Sciatic nerve (tissue), 2 donors: ENCODE data around the gene ARMH3. TPM values are rescaled to one million over a fixed set of nuclear protein-coding genes. Genes with fewer than 3 reads are reported as not detected.

ENCODE experiments used
- ATAC-seq: fragments of 200-7000 bp; cut with Tn5 transposase; one replicate; pipeline ENCODE4 v1.9.1; 2020; ENCODE audit warnings: mild to moderate bottlenecking, moderate library complexity
- DNase-seq: peaks from one replicate; pipeline ENCODE4 v3.0.0-alpha.2; 2020; ENCODE audit warnings: low spot score
- intact Hi-C: fragments of 100-400 bp; cut with DNase I; formaldehyde crosslinking; loops from one replicate; pipeline ENCODE4 v1.14.2; 2022
- total RNA-seq: library from RNA; stranded (reverse); fragmentation: NEBNext Ultra II Directional; extraction: Animal tissue kit (Norgen Biotek cat#: 25700); gene quantifications from one replicate; pipeline ENCODE4 v1.2.1, GENCODE V29; 2021
- donor health status: DM: no; HTN: no; CAD: no.
- donor health status: DM: no; HTN: no; CAD: no.

Gene ARMH3
- total RNA-seq, 1 donor from 2014 or later, result 30.9 TPM

DNA sequence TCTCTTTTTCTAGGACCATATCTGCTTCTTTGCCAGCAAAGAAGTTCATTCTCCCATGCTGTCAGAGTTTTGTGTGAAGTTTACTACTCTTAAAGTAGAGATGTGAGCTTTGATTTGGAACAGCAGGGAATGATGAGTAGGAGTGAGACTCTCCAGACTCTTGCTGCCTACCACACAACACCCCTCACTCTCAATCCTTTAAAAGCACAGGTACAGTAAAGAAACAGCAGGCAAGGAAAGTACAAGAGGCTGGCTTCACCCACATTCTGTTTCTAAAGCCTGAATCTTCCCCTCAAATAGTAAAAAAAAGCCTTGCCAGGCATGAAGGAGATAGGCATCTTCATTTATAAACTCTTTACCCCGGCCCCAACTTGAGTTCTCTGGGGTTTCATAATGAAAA, 97.3 kb downstream of the ARMH3 start:
- no peak for DNase-seq
- no peak for ATAC-seq
- intact Hi-C loops, result no loop called here

DNA sequence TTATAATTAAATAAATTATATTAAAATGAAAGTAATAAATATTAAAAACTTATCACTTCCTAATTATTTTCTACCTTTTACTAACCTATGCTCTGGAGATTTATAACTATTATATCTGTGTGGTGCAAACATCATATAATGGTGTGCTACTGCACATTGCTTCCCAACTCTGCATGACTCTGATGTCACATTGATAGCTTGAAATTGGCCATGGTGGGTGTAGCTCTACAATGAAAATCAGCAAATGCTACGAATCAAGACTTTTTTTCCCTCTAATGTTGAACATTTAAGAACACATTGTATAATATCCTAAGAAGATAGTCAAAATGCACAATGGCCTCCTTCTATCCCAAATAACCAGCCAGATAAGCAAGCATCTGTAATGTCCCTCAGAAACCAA, 99.1 kb downstream of the ARMH3 start:
- intact Hi-C loops, result no loop called here
- ATAC-seq, result no peak

DNA sequence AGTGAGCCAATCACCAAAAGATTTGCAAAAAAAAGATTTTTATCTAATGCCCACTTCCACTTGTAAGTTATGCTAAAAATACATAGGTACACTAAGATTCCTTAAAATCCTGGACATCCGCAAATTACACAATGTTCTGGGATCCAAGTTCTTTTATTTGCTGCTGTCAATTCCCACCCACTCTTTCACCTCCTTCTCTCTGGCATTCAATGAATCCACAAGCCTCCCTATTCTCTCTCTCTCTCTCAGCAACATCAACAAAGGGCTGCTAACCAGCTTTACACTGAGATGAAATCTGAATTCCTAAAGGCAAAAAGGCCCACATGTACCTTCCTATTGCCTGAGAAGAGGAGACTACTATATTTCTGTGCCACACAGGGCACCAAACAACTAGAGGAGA, 99.9 kb downstream of the ARMH3 start:
- intact Hi-C loops, result no loop called here
- no peak for DNase-seq
- ATAC-seq, result no peak

More for the DNA sequence above, 99.1 kb downstream of the ARMH3 start:
- no peak for DNase-seq

DNA sequence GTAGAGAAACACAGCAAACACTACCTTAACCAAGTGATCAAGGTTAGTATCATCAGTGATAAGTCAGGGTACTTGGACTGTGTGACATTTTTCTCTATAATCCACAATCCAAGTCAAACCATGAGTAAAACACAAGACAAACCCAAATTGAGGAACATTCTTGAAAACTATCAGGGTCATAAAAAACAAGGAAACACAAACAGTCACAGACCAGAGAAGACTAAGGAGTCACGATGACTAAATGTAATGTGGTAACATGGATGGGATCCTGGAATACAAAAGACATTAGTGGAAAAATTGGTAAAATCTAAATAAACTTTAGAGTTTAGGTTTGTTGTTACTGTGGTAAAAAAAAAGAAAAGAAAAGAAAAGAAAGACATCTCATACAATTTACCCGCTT, 103.8 kb downstream of the ARMH3 start:
- no peak for DNase-seq
- no peak for ATAC-seq
- intact Hi-C loops, result no loop called here

DNA sequence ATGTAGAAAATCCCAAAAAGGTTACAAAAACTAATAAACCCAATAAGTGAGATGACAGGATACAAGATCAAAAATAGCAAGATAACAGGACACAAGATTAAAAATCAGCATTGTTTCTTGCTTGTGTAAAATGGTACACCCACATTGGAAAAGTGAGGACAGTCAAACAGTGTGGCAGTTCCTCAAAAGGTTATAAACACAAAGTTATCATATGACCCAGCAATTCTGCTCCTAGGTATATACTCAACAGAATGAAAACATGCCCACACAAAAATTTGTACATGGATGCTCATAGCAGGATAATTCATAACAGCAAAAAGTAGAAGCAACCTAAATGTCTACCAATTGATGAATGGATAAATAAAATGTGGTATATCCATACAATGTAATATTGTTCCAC, 105.8 kb downstream of the ARMH3 start:
- DNase-seq, result no peak
- intact Hi-C loops, result no loop called here
- no peak for ATAC-seq

DNA sequence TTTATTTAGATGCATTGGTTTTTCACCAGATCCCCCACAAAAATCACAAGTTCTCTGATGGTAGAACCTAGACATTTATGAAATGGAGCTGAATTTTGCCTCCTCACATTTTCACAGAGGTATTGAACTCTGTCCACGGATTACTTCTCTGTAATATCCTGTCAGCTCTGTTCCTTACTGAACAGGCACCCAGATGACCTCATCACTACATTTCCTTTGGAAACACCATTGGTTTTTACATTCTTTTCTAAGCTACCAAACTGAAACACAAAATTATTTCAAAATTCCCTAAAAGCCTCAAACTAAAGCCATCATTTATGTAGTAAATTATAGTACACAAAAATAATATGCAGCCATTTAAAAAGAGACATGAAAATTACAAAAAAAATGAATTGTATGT, 114.1 kb downstream of the ARMH3 start:
- intact Hi-C loops, result no loop called here
- no peak for ATAC-seq
- no peak for DNase-seq

DNA sequence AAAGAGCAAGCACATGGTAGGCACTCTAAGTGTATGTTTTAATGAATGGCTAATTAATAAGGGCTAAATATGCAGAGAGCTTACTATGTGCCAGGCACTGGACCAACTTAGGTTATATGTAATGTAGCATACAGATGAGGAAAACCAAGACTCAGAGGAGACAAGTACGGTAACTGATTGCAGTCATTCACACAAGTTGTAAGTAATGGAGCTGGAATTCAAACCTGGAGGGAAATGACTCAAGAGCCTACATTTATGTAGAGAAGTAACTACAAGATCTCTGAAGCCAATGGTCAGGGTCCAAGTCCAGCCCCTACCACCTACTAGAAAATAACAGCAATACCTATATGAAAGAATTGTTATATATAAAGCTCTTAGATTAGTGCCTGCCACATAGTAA, 115.1 kb downstream of the ARMH3 start:
- intact Hi-C loops, result no loop called here
- ATAC-seq, result no peak

DNA sequence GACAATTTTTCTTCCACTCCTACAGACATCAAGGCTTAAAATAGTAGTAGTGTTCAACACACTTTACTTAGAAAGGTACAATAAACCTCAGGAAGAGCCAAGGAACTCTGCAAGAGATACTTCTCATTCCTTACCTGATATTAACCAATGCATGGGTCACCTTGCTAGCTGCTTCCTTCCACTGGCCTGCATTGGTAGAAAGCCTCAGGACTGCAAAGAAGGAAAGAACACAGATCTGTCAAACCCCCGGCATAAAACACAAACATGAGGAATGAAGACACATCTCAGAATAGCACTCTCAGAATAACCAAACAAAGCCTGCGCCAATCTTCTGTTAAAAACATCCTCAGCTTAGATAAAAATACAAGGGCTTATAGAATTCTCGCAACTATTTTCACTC, 116.2 kb downstream of the ARMH3 start:
- ATAC-seq, result no peak
- DNase-seq, result no peak
- intact Hi-C loops, result no loop called here

More for the DNA sequence above, 115.1 kb downstream of the ARMH3 start:
- DNase-seq, result no peak

DNA sequence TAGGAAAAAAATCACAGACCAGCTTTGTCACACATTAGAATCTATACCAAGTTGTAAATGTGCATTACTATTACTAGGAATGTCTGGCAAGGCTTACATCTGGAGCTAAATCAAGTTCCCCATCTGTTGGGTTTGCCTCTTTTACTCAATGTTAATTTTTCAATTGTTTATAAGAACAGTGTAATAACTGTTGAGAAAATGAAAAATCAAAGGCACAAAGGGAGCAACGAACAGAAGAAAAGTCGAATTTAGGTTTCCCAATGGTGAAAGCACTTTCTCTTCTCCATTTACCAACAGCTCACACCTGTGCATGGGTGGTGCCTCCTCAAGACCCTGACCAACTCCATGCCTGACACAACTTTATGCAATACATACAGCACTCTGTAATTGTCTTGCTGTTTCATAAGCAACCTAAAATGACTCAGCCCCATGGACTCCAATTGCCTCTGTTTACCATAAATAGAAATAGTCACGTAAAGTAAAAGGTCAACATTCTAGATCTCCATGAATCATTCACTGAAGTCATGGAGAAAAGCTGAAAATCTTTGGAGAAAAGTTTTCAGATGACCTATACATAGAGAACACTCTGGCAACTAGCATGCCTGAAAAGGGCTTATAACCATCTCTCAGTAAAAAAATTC, 116.8 kb downstream of the ARMH3 start:
- ATAC-seq (no peak), DNase-seq (no peak)
- intact Hi-C loops, result no loop called here

DNA sequence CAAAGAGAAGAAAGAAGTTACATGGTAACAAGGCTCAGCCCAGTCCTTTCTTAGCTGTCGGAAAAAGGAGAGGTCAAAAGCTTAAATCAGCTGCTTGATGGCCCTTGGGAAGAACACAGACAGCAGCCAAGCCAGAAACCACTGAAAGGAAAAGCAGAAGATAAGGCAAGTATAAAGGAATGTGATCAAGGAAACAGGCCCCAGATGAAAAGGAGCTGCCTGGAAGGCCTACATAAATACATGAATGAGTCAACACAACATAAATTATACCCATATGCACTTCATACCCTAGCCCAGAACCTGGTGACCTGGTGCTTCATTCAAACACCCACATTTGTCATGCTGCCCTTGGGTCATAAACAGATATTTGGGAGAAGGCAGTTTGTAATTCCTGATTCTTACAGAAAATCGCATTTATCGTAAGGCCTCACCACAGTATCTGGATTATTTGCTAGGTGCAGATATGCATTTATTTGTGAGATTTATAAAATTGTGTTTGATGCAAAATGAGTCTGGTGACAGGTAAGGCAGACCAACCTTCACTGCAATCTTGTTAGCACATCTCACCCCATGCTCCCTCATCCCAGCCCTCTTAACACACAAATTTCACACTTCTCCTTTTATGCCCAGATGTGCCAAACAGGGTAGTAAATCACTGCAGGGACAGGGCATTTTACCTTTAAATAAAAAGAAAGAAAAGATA, 117.5 kb downstream of the ARMH3 start:
- ATAC-seq (peak; percentile 51), DNase-seq (no peak)
- intact Hi-C loops, result no loop called here

DNA sequence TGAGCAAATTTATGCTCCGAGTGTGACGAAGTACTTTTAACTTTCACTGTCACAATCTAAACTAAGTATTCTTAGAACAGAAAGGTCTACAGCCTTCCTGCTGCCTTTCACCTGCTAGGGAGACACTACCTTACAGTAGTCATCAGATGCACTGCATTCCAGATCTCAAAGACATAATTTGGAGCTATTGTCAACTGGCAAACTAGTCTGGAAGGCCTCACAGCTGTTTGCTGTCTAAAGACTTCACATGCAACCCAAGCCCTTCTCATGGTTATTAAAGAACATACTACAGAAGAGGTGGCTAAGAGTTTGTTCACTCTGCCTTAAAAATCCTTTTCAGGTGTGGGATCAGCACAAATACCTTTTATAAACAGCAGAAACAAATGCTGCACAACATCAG, 120.5 kb downstream of the ARMH3 start:
- no peak for ATAC-seq
- no peak for DNase-seq
- intact Hi-C loops, result no loop called here

DNA sequence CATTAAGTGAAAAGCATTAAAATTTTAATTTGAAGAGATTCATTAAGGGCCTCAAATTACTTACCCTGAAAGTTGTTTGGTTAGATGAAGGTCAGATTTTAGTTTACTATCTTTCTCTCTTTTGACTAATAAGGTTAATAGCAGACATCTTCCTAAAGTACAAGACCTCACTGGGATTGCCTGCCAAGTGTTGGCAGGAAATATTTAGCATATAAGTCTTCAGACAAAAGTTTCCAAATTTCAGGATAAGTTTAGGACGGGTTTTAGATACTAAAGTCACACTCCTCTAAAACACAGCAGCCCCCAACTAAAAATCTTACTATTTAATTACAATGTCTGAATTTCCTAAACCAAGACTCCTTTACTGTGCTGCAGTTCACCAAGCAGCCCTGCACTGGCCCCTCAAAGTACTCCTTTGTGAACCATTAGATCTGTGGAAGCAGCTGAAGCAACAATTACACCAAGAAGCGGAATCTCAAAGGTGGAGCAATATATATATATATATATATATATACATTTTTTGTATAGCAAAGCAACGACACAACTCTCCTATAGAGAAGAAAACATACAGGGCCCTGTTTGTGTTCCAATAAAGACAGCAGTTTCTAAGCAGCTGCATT, 121.2 kb downstream of the ARMH3 start:
- ATAC-seq, result no peak
- no peak for DNase-seq
- intact Hi-C loops, result no loop called here

DNA sequence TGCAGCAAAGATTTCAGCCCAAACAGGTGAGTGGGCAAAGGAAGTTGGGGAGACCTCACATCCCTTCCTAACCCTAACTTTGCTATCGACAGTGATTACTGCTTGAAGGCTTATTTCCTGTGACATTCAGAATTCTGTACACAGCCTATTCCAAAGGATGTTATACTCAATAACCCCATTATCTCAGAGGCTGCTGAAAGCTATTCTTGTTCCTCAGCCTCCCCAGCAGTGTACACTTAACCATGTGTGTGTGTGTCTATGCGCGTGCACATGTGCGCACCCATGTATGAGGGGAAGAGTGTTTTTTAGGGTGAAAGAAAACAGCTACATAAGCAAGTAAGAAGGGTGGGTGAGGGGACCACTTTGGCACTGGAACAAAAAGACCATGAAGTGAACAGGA, 122.0 kb downstream of the ARMH3 start:
- ATAC-seq, result no peak
- intact Hi-C loops, result no loop called here
- DNase-seq, result no peak

DNA sequence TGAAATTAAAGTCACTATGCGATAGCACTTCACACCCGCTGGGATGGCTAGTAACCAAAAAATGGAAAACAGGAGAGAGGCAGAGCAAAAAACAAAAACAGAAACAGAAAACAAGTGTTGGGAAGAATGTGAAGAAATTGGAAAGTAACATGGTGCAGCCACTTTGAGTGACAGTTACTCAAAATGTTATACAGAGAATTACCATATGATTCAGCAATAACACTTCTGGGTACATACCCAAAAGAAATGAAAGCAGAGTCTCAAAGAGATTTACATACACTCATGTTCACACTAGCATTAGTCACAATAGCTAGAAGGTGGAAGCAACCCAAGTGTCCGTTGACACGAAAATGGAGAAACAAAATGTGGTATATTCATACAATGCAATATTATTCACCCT, 123.8 kb downstream of the ARMH3 start:
- DNase-seq (no peak), ATAC-seq (no peak)
- intact Hi-C loops, result no loop called here

DNA sequence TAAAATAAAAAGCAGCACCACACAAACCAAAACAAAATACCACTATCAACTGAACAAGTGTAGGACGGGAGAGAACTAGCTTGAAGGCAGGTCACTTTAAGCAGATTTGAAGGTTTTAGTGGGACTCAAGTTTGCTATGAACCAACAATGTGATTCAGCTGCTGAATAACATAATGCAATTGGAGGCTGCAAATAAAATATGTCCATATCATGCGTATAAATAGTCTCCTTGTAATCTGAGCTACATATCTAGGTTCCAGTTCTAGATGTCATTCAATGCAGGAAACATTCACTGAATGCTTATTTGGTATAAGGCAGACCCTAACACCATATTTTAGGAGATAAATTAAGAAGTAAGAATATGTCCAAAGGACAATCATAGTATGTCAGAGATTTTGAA, 130.9 kb downstream of the ARMH3 start:
- ATAC-seq (no peak), DNase-seq (no peak)
- intact Hi-C loops, result no loop called here

DNA sequence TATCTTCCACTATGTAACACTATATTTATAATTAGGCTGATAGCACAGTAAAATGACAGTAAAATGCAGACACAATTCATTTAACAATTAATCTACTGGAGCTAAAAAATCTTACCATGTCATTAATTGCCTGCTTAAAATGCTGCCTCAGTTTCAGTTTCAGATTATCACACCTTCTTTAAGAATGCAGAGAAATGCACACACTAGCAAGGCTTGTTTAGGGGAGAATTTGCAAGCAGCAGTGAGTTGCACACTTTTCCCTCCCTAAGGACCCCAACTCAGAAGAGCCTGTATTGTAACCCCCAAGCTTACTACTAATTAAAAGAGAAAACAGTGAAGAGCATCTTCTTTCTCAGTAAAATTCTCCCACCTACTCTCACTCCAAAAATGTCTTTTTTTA, 132.7 kb downstream of the ARMH3 start:
- ATAC-seq, result no peak
- no peak for DNase-seq
- intact Hi-C loops, result no loop called here

DNA sequence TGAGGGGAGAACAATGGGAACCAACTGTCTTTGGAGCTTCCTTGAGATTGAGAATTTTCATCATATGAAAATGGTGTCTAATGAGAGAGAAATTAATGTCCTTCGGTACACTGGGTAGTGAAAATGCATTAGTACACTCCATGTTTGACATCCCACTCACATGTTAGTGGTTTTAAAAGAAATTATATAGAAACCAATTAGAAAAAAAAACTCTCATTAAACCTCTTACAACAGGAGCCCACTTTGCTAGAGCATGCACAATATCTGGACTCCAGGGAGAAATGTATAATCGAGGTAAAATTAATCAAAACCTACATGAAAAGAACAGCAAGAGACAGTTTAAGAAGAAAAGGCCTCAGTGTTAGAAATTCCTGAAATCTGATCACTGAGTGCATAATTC, 133.1 kb downstream of the ARMH3 start:
- intact Hi-C loops, result no loop called here
- ATAC-seq (no peak), DNase-seq (no peak)

DNA sequence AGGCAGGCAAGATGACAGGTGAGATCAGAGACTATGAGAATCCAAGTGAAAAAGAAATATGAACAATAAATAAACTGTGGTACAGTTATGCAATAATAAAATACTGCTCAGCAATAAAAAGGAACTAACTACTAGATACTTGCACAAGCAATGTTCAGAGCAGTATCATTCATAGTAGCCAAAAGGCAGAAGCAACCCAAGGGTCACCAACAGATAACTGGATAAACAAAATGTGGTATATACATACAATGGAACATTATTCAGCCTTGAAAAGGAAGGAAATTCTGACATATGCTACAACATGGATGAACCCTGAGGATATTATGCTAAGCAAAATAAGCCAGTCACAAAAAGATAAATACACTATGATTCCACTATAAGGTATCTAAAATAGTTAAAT, 135.4 kb downstream of the ARMH3 start:
- no peak for ATAC-seq
- intact Hi-C loops, result no loop called here
- no peak for DNase-seq

DNA sequence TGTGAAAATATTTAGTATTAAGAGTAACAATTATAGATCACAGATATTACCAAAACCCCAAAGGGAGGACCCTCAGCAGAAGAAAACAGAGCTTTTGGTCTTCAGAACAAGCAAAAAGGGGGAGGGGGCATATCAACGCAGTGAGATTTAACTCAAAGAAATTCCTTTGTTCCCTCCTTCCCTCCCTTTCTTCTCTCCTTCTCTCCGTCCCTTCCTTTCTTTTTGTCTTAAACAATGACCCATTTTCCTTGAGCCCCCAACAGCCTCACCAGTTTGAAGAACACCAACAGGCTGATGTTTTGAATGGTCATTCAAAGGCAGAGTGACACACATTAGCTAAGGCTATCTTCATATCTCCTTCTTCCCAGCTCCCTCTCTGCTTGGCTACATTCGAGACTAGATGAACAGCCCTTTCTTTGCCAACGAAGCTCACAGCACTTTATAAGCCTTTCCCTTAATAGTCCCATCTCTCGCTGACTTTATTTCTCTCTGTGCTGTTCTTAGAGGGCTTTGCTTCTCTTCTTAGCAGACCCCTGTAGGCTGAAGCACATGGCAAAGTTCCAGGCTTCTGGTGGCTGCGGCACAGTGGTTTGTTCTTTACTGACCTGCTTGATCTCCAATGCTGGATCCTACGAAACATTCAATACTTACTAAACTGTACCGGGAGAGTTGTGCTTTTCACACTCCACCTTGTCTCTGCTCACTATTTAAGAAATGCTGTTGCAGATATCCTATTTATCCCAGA, 136.8 kb downstream of the ARMH3 start:
- ATAC-seq (no peak), DNase-seq (no peak)
- intact Hi-C loops, result no loop called here

DNA sequence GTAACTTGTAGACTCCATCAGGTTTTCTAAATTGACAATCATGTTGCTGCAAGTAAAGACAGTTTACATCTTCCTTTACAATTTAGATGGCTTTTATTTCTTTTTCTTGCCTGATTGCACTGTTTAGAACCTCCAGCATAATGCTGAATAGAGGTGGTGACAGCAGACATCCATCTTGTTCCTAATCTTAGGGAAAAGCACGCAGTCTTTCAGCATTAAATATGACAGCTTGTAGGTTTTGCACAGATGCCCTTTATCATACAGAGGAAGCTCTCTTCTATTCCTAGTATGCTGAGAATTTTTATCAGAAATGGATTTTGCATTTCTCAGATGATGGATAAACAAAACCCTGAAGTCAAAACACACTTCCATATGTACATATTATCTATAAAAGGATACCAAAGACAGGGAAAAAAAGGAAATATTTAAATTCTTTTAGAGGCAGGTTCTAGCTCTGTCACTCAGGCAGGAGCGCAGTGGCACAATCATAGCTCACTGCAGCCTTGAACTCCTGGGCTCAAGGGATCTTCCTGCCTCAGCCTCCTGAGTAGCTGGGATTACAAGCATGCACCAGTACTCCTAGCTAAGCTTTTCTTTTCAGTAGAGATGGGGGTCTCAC, 143.3 kb downstream of the ARMH3 start:
- intact Hi-C loops, result no loop called here
- DNase-seq, result no peak
- ATAC-seq, result no peak
